Activated CD4-positive, alpha-beta T cell treated with anti-CD3 and anti-CD28 coated beads for 24 hours (primary cell): ENCODE measurements around the gene CNGB1.
"Not testable (repeated sequence)": the region's sequence is repeated elsewhere in the genome, so short reads cannot be mapped to it uniquely, and the experiment has no call there.

ENCODE experiments used
- DNase-seq, 2 donors: peaks; one replicate each; pipeline ENCODE4 v3.0.0-alpha.2; 2020; ENCODE audit warnings: low read depth in 2 of 2

The CNGB1 gene

GRCh38 chr16:57970970-57971369 is at the start of gene CNGB1:
CNGB1 (minus strand) TSS chr16:57971128; CDS start chr16:57967286, 3,842 bp downstream.
- no peak for DNase-seq

- DNase-seq = no peak
These were observed 49.1 kb upstream of the CNGB1 start for GRCh38 chr16:58019866-58020538.

GRCh38 chr16:58018803-58019202 is 47.9 kb upstream of the CNGB1 start:
- no peak for DNase-seq

DNA sequence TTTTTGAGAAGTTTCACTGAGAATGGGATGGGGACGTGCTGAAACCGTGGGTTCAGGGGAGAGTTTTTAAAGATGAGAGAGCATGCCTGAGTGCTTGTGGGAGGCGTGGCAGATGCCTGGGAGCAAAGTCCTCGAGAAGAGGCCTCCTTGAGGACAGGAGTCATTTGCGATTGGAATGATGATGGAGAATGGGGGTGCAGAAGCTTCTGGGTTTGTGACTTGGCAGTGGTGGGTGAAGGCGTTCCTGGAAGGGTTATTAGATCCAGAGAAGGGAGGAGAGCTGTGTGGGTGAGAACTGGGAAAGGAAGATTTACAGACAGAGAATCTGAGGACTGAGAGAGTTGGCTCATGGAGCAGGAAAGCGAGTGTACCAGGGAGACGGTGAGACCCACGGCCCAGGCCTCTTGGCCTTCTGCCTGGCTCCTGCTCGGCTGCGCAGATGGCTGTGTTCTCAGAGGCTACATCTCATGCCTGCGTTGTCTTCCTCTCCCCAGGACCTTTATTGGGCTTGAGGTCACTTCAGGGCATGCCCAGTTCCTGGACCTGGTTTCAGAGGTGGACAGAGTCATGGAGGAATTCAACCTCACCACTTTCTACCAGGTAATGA is 46.0 kb upstream of the CNGB1 start:
- DNase-seq = no peak

DNA sequence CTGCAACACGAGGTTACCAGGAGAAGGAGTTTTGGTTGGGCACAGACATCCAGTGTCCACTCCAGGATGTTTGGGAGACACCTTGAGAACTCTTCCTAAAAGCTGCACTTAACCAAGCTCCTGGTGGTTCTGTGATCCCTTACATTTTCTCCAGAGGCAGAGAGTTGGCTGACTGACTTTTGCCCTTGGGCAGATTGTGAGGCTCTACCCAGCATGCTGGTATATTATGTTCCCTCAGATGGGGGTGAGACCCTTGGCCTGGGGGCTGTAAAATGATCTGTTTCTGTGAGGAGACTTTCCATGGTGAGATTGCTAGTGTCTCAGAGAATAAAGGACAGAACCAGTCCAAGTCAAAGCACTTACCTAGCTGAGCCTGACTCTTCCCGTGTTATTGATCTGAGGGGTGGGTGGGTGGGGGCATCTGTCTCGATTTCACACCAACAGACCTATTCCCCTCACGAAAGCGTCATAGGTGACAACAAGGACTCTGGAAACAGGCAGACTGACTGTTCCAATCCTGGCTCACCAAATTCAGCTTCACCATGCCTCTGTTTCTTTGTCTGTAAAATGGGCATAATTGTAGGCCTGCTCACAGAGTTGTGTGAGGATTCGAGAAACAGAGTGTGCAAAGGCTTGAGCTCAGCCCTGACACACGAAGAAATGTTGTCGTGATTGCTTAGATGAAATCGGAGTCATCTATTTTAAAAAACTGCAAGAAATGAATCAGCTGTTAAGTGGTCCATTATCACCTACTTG is 42.5 kb upstream of the CNGB1 start:
- DNase-seq = no peak

GRCh38 chr16:58012481-58012880 is 41.6 kb upstream of the CNGB1 start:
- DNase-seq = no peak

DNA sequence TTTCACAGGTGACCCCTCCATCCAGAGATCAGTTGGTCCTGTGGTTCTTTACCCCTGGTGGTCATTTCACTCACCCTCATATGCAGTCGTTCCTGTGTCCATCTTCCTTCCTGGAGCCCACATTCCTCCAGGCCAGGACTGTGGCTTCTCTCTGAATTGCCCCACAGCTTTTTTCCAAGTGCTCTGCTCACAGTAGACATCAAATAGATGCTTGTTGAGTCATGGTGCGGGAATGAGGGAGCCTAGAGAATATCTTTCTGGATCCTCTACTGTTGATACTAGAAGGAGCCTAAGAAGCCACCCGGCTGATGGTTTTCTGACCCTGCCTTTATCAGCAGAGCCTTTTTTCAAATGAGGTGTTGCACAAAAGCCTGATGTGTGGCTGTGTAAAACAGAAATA is 40.7 kb upstream of the CNGB1 start:
- DNase-seq = no peak

- no peak for DNase-seq
These were observed 40.0 kb upstream of the CNGB1 start for GRCh38 chr16:58010886-58011285.

DNA sequence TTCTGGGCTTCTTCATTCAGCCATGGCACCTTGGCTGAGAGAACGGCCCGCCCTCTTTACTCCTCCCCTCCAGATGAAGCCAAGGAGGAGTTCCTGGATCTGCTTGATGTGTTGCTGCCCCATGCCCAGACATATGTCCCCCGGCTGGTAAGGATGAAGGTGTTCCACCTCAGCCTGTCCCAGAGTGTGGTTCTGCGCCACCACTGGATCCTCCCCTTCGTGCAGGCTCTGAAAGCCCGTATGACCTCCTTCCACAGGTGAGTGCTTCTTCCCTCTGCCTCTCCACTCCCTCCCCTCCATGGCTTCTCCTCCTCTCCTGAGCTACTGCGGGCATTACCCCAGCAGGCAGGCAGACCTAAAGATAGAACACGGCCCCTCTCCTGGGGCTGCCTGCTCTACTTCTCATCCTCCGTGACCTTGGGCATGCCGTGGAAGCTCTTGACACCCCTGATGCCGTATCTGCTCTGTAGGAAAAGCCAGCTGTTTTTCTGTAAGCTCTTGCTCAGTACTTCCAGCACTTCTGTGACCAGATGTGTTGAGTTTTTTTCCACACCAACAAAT is 39.0 kb upstream of the CNGB1 start:
- no peak for DNase-seq

DNA sequence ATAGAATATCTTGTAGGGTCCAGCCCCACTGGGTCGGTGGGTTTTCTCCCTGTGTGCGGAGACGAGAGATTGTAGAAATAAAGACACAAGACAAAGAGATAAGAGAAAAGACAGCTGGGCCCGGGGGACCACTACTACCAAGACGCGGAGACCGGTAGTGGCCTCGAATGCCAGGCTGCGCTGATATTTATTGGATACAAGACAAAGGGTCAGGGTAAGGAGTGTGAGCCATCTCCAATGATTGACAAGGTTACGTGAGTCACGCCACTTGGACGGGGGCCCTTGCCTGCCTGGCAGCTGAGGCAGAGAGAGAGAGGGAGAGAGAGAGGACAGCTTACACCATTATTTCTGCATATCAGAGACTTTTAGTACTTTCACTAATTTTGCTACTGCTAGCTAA is 33.8 kb upstream of the CNGB1 start:
- not testable (repeated sequence) for DNase-seq

GRCh38 chr16:58002936-58003335 is 32.0 kb upstream of the CNGB1 start:
- no peak for DNase-seq

- no peak for DNase-seq
These were observed 31.5 kb upstream of the CNGB1 start for GRCh38 chr16:58002416-58002800.

- no peak for DNase-seq
These were observed 31.0 kb upstream of the CNGB1 start for GRCh38 chr16:58001781-58002415.

GRCh38 chr16:58000706-58001676 is 30.1 kb upstream of the CNGB1 start, which contains the start of gene USB1:
USB1 (plus strand) TSS chr16:58001407; CDS start chr16:58001484, 77 bp downstream.
- DNase-seq = peak; percentile 68 to 74

- DNase-seq = no peak
These were observed 29.2 kb upstream of the CNGB1 start, which contains the start of gene ZNF319 for GRCh38 chr16:57999971-58000705. ZNF319 (minus strand) TSS chr16:58000672; CDS start chr16:57998265, 2,407 bp downstream.

DNA sequence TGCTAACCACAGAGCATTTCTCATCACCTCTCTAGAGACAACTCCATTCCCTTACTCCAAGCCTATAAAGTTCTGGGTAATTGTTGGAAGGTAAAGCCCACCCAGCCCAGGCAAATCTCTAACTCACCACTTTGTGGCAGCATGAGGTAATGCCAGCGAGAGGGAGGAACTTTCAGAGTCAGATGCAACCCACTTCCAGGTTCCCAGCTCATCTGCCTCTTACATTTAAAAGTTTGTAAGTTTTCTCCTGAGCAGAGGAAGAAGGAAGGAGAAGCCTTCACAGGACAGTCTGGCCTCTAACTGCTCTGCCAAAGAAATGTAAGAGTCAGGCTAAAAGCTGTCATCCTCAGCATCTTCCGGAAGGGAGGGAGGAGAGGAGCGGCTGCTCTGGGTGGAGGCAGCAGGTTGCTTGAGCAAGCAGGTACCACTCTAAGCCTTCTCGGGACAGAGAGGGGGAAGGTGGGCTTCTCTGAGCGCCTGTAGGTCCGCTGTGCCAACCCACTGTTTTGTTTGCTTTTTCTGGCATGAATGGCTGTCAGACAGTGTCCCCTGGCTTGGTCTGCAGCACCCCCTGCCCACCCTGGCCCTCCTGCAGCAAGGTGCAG is 28.5 kb upstream of the CNGB1 start:
- no peak for DNase-seq

DNA sequence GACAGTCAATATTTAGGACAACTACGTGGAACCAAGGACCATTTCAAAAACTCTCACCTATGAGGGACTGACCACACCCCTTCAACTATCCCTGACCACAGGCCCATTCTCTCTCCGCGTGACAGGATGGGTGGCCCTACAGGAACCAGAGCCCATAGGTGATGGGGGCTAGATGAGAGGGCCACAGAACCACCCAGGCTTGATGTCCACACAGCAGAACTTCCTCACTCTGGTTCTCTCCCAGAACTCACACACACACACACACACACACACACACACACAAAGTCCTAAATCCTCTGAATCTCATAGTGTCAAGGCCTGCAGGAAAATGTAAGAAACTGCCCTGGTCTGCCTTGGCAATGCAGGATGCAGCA is 28.1 kb upstream of the CNGB1 start:
- DNase-seq = no peak

- peak in 1 of 2 donors; percentile 55 for DNase-seq
These were observed 27.6 kb upstream of the CNGB1 start for GRCh38 chr16:57998486-57998885.

DNA sequence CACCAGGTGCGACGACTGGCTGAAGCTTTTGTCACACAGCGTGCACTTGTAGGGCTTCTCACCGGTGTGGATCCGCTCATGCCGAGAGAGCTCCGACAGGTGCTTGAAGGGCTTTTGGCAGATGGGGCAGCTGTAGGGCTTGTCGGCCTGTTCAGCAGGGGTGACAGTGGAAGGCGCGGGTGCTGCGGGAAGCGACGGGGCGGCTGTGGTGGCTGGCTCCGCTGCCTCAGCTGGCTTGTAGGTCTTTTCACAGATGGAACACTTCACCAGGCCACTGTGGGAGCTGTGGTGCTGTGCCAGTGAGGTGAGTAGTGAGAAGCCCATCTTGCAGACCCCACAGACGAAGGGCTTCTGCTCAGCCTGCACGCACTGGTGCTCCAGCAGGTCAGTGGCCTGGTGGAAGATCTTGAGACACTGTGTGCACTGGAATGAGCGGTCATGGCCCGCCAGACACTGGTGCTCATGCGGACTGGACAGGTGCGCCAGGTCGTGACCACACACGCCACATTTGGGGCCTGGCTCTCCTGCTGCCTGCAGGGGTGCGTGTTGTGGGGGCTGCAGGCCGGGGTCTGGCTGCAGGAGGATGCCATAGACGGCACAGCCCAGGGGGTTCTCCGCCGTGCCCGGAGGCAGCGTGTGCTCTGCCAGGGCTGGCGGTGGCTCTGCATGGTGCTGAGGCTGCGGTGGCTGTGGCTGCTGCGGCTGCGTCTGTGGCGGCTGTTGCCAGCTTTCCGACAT is 26.8 kb upstream of the CNGB1 start:
- DNase-seq = no peak
